ENCODE measurements around the gene SLC4A1.

The SLC4A1 gene

DNA sequence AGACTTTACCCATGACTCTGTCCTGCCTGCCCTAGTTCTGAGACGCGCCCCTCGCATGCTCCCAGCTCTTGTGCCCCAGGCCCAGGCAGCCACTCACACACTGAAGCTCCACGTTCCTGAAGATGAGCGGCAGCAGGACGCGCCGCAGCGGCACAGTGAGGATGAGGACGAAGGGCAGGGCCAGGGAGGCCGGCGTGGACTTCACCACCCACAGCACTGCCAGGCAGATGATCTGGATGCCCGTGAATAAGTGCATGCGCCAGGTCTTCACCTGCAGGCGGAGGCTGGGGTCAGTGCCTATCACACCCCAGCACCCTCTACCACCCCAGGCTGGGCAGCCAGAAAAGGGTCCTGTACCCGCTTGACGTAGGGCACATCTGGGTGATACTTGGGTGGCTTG lies 16.9 kb downstream of the SLC4A1 start:
- TF ChIP-seq OSR1 (CRISPR knock-in tag; IDR thresholded peaks at IDR 0.05) (no peak), RARB (CRISPR knock-in tag; IDR thresholded peaks at IDR 0.05) (no peak), ESRRG (CRISPR knock-in tag; IDR thresholded peaks at IDR 0.05) (no peak), ARNTL (CRISPR knock-in tag; IDR thresholded peaks at IDR 0.05; ENCODE audit: borderline replicate concordance, low read depth) (no peak), SNAI2 (CRISPR knock-in tag; IDR thresholded peaks at IDR 0.05) (no peak), ZFP3 (CRISPR knock-in tag; IDR thresholded peaks at IDR 0.05) (no peak), TSHZ2 (CRISPR knock-in tag; IDR thresholded peaks at IDR 0.05) (no peak), PPARA (CRISPR knock-in tag; IDR thresholded peaks at IDR 0.05; ENCODE audit: borderline replicate concordance) (no peak), ISL1 (CRISPR knock-in tag; IDR thresholded peaks at IDR 0.05) (no peak), BACH2 (CRISPR knock-in tag; IDR thresholded peaks at IDR 0.05; ENCODE audit: borderline replicate concordance) (no peak), GLIS3 (CRISPR knock-in tag; IDR thresholded peaks at IDR 0.05) (no peak), ZC3H10 (CRISPR knock-in tag; IDR thresholded peaks at IDR 0.05) (no peak), ZNF8 (CRISPR knock-in tag; IDR thresholded peaks at IDR 0.05) (no peak)
- TF ChIP-seq, protein P1, sequence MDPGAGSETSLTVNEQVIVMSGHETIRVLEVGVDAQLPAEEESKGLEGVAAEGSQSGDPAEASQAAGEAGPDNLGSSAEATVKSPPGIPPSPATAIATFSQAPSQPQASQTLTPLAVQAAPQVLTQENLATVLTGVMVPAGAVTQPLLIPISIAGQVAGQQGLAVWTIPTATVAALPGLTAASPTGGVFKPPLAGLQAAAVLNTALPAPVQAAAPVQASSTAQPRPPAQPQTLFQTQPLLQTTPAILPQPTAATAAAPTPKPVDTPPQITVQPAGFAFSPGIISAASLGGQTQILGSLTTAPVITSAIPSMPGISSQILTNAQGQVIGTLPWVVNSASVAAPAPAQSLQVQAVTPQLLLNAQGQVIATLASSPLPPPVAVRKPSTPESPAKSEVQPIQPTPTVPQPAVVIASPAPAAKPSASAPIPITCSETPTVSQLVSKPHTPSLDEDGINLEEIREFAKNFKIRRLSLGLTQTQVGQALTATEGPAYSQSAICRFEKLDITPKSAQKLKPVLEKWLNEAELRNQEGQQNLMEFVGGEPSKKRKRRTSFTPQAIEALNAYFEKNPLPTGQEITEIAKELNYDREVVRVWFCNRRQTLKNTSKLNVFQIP (CRISPR knock-in tag; IDR thresholded peaks at IDR 0.05; ENCODE audit: borderline replicate concordance, low read depth) = no peak
- TF ChIP-seq, protein P2, sequence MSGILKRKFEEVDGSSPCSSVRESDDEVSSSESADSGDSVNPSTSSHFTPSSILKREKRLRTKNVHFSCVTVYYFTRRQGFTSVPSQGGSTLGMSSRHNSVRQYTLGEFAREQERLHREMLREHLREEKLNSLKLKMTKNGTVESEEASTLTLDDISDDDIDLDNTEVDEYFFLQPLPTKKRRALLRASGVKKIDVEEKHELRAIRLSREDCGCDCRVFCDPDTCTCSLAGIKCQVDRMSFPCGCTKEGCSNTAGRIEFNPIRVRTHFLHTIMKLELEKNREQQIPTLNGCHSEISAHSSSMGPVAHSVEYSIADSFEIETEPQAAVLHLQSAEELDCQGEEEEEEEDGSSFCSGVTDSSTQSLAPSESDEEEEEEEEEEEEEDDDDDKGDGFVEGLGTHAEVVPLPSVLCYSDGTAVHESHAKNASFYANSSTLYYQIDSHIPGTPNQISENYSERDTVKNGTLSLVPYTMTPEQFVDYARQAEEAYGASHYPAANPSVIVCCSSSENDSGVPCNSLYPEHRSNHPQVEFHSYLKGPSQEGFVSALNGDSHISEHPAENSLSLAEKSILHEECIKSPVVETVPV (CRISPR knock-in tag; IDR thresholded peaks at IDR 0.05) = no peak
- no peak for ATAC-seq

DNA sequence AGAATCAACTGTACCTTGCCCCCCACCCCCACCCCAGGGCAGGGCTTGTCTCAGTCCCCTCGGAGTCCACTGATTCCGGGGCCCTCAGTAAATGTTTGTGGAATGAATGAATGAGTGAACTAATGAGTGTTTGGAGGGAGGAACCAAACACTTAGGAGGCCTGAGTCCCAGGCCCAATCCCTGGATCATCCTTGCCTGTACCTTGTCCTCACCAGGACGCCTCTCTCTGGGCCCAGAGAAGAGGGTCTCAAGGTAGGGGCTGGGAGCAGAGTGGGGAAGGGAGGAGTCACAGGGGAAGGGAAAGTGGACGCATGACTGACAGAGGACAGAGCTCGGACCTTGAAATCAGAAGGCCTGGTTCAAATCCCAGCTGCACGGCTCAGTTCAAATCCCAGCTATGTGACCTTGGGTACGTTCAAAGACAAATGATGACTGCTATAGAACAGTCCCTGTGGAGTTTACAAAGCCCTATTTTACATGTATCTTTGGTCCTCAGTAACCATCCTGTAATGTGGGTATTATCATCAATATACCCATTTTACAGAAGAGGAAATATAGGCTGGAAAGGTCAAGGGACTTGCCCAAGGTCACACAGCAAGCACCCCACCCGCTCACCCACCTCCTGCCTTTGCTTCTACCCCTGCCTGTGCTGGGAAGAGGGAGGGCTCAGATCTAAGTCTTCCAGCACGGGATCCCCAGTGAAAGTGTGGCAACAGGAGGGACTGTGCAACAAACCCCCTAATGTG lies 18.3 kb downstream of the SLC4A1 start:
- ATAC-seq = no peak
- no peak for TF ChIP-seq BACH2 (CRISPR knock-in tag; IDR thresholded peaks at IDR 0.05; ENCODE audit: borderline replicate concordance)
- TF ChIP-seq ZFP30 (CRISPR knock-in tag; IDR thresholded peaks at IDR 0.05) = no peak
- TF ChIP-seq CSDC2 (CRISPR knock-in tag; IDR thresholded peaks at IDR 0.05) = no peak
- TF ChIP-seq ZNF70 (CRISPR knock-in tag; IDR thresholded peaks at IDR 0.05) = no peak
- no peak for TF ChIP-seq ZNF565 (CRISPR knock-in tag; conservative IDR thresholded peaks at IDR 0.05; ENCODE audit: low read depth)
- TF ChIP-seq, protein P2 (CRISPR knock-in tag; IDR thresholded peaks at IDR 0.05) = no peak
- no peak for TF ChIP-seq TSHZ2 (CRISPR knock-in tag; IDR thresholded peaks at IDR 0.05)
- TF ChIP-seq SNAI2 (CRISPR knock-in tag; IDR thresholded peaks at IDR 0.05) = no peak
- no peak for TF ChIP-seq GLIS3 (CRISPR knock-in tag; IDR thresholded peaks at IDR 0.05)
- TF ChIP-seq ZNF8 (CRISPR knock-in tag; IDR thresholded peaks at IDR 0.05) = no peak
- TF ChIP-seq RARB (CRISPR knock-in tag; IDR thresholded peaks at IDR 0.05) = no peak
- no peak for TF ChIP-seq TOX (CRISPR knock-in tag; IDR thresholded peaks at IDR 0.05; ENCODE audit: borderline replicate concordance)
- no peak for TF ChIP-seq OSR1 (CRISPR knock-in tag; IDR thresholded peaks at IDR 0.05)
- TF ChIP-seq ESRRG (CRISPR knock-in tag; IDR thresholded peaks at IDR 0.05) = no peak
- TF ChIP-seq, protein P3, sequence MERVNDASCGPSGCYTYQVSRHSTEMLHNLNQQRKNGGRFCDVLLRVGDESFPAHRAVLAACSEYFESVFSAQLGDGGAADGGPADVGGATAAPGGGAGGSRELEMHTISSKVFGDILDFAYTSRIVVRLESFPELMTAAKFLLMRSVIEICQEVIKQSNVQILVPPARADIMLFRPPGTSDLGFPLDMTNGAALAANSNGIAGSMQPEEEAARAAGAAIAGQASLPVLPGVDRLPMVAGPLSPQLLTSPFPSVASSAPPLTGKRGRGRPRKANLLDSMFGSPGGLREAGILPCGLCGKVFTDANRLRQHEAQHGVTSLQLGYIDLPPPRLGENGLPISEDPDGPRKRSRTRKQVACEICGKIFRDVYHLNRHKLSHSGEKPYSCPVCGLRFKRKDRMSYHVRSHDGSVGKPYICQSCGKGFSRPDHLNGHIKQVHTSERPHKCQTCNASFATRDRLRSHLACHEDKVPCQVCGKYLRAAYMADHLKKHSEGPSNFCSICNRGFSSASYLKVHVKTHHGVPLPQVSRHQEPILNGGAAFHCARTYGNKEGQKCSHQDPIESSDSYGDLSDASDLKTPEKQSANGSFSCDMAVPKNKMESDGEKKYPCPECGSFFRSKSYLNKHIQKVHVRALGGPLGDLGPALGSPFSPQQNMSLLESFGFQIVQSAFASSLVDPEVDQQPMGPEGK (CRISPR knock-in tag; IDR thresholded peaks at IDR 0.05; ENCODE audit: borderline replicate concordance) = no peak
- TF ChIP-seq ZFP3 (CRISPR knock-in tag; IDR thresholded peaks at IDR 0.05) = no peak
- no peak for TF ChIP-seq ARNTL (CRISPR knock-in tag; IDR thresholded peaks at IDR 0.05; ENCODE audit: borderline replicate concordance, low read depth)
- no peak for TF ChIP-seq TCF4 (CRISPR knock-in tag; IDR thresholded peaks at IDR 0.05; ENCODE audit: borderline replicate concordance)
- TF ChIP-seq ZC3H10 (CRISPR knock-in tag; IDR thresholded peaks at IDR 0.05) = no peak

Data from SK-N-SH treated with all-trans-retinoic acid at 6 μM for 48 hours (cell line).